HG03135 (cell line): ENCODE measurements around the gene FBXO45.
"Not testable (repeated sequence)": the region's sequence is repeated elsewhere in the genome, so short reads cannot be mapped to it uniquely, and the experiment has no call there.

Source experiments
- ATAC-seq: cut with Tn5 transposase; IDR thresholded peaks from one replicate; pipeline ENCODE4 v1.9.1; 2021; ENCODE audit warnings: mild to moderate bottlenecking, moderate library complexity; ENCODE audit not compliant: unreplicated experiment

Gene FBXO45, protein sequence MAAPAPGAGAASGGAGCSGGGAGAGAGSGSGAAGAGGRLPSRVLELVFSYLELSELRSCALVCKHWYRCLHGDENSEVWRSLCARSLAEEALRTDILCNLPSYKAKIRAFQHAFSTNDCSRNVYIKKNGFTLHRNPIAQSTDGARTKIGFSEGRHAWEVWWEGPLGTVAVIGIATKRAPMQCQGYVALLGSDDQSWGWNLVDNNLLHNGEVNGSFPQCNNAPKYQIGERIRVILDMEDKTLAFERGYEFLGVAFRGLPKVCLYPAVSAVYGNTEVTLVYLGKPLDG

DNA sequence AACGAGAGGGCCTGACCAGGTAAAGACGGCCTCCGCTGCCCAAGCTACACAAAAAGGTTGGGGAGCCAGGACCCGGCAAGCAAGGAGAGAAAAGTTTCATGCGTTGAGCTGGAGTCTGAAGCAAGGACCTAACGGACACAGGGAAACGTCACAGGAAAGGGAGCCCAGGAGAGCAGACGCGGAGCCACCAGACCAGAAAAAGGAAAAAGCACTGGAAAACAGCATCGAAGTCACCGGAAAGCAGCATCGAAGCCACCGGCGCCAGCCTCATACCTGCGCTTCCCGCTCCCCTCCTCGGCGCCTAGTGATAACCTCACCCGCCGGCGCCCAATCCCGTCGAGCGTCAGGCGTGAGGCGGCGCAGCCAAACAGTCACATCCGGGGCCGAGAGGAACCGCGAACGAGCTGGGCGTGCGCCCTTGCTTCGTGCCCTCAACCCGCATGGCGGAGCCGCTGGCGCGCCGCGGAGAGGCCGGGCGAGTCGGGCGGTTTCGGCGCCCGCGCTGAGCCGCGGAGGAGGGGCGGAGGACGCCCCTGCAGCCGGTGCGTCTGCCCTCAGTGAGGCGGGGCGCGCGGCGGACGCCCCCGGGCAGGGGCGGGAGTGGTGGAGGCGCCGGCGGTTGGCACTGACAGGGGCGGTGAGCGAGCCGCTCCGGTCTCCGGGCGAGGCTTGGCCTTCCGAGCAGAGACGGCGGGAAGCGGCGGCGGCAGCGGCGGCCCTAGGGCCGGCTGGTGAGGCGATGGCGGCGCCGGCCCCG lies at the start of gene FBXO45, which contains the start of gene WDR53:
Gene FBXO45, plus strand, starts transcription at position 415 of the 757 bp plus-strand sequence. Its CDS starts 325 bp downstream, at position 740.
Gene WDR53, minus strand, starts transcription at position 309 of the 757 bp plus-strand sequence. CDS start 7,079 bp downstream, outside the sequence.
- ATAC-seq: peak; percentile 88

DNA sequence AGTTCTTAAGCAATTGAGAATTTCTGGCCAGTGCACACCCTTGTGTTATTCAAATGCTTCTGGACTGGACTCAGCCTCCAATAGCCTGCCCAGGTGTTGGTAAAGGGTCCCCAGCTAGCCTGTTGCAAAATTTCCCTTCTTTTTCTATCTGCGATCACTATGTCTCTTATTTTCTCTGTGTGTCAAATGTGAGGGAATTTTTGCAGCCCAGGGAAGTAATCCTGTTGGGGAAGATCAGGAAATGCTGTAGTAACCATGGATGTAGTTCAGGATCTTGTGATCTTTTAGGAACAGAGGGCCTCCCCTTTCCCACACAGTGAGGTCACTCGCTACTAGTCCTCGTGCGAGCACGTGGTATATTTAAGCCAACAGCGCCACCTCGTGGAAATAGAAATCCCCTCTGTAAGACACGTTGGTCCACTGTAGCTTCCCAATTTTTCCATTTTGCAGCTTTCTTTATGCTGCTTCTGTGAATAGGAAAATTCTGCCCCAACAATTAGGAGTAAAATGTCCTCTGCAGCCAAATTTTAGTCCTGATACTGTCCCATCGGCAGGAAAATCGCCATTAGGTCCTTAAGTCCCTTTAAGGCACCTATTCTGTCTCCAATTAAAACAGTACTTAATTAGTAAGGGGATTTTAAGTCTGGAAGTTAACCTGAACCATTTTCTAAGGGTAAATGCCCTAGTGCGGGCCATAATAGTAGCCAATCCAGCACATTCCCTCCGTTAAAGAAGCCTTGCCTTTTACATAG lies 49.3 kb upstream of the FBXO45 start:
- no peak for ATAC-seq

DNA sequence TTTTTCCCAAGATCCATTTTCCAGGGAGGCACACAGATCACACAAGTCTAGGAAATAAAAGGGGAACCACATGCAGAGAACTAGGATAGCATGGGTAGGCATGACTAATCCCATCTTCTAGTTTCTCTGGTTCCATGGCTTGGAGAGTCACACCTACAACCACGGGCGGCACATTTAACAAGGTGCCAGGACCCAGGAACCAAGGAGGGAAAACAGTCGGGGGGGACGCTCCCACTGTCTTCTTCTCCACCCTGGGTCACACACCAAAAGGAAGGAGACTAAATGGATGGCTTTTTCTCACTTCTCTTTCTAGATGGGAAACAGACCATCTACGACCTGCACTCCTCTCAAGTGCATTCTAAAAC lies 48.8 kb upstream of the FBXO45 start:
- no peak for ATAC-seq

DNA sequence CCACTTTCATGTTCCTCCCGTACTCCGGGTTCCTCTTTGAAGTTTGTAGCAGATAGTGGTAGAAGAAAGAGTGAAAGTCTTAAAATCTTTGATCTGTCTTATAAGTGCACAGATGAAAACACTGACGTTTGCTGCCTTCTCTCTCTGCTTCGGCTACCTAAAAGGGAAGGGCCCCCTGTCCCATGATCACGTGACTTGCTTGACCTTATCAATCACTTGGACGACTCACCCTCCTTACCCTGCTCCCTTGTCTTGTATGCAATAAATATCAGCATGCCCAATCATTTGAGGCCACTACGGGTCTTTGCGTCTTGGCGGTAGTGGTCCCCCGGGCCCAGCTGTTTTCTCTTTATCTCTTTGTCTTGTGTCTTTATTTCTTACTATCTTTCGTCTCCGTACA lies 47.2 kb upstream of the FBXO45 start:
- not testable (repeated sequence) for ATAC-seq

DNA sequence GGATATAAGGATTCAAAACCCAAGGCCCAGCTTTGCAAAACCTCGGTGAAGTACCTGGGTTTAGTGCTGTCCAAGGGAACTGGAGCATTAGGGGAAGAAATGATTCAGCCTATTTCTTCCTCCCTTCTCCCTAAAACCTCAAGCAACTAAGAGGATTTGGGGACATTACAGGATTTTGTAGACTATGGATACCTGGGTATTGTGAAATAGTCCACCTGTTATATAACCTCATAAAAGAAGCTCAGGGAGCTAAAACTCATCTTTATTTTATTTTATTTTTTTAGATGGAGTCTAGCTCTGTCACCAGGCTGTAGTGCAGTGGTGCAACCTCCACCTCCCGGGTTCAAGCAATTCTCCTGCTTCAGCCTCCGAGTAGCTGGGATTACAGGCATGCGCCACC lies 44.6 kb upstream of the FBXO45 start:
- ATAC-seq: no peak

DNA sequence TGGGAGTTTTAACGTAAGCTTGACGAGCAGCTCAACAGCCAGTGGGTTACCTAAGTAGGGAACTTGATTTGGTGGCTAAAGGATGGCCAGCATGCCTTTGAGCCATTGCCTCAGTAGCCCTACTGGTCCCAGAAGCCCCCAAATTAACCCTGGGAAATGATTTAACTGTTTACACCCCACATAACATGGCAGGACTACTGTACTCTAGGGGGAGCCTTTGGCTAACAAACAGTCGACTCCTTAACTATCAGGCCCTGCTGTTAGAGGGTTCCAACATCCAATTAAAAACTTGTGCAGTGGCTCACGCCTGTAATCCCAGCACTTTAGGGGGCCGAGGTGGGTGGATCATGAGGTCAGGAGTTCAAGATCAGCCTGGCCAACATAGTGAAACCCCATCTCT lies 43.9 kb upstream of the FBXO45 start:
- no peak for ATAC-seq

DNA sequence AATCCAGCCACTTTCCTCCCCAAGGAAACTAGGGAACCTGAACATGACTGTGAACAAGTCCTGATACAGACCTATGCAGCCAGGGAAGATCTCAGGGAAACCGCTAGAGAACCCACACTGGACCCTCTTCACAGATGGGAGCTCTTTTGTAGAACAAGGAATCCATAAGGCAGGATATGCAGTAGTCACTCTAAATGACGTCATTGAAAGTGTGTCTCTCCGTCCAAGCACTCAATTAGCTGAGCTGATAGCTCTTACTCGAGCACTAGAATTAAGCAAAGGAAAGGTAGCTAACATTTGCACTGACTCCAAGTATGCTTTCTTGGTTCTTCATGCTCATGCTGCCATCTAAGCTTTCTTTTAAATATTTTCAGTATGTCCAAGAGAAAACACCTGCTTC lies 43.3 kb upstream of the FBXO45 start:
- no peak for ATAC-seq

DNA sequence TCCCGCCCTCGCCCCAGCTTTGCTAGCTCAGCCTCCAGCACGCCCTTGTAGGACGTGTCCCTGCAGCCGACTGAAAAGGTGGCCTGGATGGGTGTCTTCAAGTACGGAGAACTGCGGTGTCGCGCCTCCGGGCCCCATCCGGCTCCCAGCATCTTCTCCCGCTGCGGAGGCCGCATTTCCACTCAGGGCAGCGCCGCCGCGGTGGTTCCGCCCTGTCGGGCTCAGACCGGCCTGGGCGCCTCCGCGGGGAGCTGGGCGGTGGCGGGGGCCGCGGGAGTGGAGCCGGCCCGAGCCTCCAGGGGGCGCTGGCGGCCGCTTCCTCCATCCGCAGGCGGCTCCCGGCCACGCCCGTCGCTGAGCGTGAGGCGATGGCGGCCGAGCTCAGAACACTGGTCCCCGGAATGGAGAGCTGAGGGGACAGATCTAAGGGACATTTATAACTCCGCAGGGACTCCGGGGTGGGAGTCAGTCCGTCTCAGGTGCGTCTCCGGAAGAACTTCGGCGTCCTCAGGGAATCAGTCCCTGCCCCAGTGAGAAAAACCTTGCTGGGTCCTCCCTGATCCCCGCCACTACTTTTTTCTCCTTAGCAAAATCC lies 39.7 kb upstream of the FBXO45 start:
- peak; percentile 77 for ATAC-seq

DNA sequence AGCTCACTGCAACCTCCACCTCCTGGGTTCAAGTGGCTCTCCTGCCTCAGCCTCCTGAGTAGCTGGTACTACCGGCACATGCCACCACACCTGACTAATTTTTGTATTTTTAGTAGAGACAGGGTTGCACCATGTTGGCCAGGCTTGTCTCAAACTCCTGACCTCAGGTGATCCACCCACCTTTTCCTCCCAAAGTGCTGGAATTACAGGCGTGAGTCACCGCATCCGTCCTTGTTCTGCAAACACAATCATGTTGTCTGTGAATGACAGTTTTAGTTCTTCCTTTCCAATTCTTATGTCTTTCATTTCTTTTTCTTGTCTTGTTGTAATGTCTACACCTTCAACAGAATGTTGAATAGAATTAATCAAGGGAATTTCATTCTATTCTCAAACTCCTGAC lies 37.0 kb upstream of the FBXO45 start:
- ATAC-seq: no peak

DNA sequence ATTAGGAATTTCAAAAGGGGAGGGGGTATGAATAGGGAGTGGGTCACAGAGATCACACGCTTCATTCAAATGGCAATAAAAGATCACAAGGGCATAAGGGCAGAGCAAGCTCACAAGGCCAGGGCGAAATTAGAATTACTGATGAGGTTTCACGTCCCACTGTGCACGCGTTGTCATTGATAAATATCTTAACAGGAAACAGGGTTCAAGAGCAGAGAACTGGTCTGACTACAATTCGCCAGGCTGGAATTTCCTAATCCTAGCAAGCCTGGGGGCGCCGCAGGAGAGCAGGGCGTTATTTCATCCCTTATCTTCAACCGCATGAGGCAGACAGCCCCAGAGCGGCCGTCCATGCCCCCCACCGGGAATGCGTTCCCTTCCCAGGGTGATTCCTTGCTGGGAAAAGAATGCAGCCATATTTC lies 35.2 kb upstream of the FBXO45 start:
- ATAC-seq: no peak

DNA sequence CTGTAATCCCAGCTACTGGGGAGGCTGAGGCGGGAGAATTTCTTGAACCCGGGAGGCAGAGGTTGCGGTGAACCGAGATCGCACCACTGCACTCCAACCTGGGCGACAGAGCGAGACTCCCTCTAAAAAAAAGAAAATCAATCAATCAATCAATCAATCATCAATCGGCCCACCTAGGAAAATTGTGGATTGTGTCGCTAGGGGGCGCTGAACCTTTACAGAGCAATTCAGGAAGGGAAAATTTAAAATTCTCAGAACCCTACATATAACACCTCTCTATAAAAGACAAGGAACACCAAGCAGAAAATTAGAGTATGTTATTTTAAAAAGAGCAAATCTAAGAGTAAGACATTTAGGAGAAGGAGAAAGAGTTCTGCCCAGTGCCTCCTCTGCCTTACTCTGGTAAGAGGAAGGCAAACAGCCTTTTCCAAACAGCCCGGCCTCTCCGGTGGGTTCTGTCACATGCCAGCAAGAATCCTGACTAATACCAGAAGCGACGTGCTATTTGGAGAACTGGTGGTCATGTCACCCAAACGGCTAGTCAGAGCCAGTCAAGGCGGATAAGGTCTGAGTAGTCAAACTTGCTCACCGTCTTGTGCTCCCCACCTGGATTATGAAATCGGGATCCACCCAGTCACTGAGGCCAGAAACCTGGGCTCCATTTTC lies 31.0 kb upstream of the FBXO45 start:
- no peak for ATAC-seq

DNA sequence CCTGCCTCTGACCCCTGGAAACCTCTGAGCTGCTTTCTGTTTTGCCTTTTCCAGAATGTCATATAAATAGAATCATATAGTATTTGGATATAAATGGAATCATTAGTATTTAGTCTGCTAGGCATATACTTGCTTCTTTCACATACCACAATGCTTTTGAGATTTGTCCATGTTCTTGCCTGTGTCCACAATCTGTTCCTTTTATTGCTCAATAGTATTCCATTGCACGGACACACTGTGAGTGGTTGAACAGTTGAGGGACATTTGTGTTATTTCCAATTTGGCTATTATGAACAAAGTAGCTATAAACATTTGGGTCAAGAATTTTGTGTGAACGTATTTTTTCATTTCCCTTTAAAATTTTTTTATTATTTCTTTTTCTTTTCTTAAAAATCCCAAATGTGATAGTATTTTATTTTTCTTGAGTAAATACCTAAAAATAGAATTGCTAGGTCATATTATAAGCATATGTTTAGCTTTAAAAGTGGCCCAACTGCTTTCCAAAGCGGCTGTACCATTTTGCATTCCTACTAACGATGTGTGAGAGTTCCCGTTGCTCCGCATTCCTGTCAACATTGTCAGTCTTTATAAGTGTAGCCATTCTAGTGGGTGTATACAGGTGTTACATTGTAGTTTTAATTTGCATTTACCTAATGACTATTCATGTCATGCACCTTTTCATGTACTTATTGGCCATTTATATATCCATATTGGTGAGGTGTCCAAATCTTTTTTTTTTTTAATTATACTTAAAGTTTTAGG lies 26.6 kb upstream of the FBXO45 start:
- no peak for ATAC-seq

DNA sequence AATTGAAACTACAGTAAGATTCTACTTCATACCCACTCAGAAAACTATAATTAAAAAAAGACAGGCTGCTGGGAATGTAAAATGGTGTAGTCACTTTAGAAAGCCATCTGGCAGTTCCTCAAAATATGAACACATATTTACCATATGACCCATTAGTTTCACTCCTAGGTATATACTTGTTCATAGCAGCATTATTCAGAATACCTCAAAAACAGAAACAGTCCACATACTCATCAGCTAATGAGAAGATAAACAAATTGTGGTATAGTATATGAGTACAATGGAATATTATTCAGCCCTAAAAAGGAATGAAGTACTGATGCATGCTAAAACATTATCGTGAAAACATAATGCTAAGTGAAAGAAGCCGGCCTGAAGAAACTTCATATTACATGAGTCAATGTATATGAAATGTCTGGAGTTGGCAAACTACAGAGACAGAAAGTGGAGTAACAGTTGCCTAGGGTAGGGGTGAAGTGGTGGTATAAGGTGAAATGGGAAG lies 23.9 kb upstream of the FBXO45 start:
- no peak for ATAC-seq

DNA sequence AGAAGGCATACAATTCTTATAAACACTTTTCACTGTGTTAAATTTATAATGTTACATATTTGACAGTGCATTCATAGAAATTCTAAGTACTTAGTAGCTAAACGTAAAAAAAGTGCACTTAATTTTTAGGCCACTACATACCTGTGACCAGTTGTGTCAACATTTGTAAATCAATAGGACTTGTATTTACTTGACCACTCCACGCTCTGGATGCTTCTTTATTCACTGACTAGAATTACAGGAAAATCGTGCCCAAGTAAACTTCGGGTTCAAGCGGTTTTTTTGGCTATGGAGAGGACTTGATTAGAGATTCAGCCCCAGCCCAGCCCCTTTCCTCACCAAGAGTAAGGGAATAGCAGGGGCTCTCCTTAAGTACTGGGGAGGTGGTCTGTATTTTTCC lies 21.9 kb upstream of the FBXO45 start:
- no peak for ATAC-seq

DNA sequence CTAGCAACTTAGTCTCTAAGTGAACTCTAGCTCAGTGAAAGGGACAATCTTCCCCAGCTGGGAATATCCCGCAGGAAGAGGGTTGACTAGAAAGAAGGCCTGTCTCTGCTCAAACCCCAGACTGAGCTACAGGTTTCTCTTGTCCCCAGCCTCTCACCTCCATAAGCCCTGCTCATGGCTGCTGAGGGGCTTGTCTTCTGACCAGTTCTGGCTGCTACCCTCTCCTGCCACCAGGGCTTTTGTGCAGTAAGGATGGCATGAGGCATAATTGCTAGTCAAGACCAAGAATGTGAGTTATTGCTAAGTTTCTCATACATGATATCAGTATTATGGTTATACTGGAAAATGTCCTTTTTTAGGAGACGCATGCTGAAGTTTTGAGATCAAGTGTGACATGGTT lies 21.4 kb upstream of the FBXO45 start:
- no peak for ATAC-seq

DNA sequence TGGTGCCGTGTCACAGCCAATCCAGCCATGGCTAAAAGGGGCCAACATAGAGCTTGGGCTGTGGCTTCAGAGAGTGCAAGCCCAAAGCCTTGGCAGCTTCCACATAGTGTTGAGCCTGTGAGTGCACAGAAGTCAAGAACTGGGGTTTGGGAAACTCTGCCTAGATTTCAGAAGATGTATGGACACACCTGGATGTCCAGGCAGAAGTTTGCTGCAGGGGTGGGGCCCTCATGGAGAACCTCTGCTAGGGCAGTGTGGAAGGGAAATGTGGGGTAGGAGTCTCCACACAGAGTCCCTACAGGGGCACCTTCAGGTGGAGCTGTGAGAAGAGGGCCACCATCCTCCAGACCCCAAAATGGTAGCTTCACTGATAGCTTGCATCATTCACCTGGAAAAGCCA lies 19.1 kb upstream of the FBXO45 start:
- ATAC-seq: not testable (repeated sequence)

DNA sequence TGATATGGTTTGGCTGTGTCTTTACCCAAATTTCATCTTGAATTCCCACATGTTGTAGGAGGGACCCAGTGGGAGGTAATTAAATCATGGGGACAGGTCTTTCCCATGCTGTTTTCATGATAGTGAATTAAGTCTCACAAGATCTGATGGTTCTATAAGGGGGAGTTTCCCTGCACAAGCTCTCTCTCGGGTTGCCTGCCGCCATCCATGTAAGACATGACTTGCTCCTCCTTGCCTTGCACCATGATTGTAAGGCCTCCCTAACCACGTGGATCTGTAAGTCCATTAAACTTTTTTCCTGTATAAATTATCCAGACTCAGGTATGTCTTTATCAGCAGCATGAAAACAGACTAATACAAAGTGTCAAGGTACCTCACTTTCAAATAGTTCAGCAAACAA lies 18.3 kb upstream of the FBXO45 start:
- ATAC-seq: not testable (repeated sequence)

DNA sequence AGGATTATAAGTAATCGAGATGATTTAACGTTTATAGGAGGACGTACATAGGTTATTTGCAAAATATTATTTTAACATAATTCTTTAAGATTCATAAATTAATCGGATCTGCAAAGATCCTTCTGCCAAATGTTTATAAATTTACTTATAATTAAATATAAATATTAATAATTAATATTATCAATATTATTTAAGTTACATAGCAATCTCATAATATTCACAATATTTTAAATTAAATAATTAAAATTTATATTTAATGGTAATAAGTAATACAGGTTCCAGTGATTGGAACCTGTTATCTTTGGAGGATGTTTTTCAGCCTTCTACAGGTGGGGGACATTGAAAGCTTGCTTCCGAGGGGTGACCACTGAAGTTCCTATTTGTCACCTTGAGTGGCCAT lies 16.2 kb upstream of the FBXO45 start:
- no peak for ATAC-seq

DNA sequence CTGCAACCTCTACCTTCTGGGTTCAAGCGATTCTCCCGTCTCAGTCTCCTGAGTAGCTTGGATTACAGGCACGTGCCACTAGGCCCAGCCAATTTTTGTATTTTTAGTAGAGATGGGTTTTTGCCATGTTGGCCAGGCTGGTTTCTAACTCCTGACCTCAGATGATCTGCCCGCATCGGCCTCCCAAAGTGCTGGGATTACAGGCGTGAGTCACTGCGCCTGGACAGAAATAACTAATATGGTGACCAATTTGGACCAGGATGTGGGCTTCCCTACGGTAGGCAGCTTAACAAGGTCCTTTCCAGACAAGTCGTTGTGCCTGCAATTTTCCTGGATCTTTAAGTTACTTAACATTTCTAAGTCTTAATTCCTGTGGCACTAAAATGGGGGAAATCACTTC lies 14.9 kb upstream of the FBXO45 start:
- ATAC-seq: no peak

DNA sequence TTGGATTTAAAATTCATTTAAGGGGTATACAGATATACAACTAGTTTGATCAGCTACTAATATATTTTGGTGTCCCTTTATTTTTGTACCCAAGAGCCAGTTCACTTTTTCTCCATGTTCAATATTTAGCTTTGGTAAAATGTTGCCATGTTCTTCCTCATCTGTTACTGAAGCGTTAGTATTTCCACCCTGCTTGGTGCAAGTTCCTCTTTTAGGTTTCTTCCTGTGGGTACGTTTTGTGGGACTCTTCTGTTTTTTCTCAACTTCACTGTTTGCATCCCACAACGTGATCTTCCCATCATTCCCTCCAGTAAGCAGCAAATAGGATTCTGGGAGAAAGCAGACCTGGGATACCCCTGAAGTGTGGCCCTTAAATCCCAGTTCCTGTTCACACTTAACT lies 14.3 kb upstream of the FBXO45 start:
- no peak for ATAC-seq
